C4-2B (cell line): Measurements from ENCODE around the gene RAB44.

Experiments used
- ZFX ChIP-seq: fragments of 450-650 bp; IDR thresholded peaks from 2 replicates; pipeline ENCODE4 v1.6.1; 2017
- TF ChIP-seq, protein P1 (sequence below): fragments of 450-650 bp; conservative IDR thresholded peaks from 2 replicates; pipeline ENCODE4 v1.5.1; 2017; ENCODE audit warnings: mild to moderate bottlenecking

DNA sequence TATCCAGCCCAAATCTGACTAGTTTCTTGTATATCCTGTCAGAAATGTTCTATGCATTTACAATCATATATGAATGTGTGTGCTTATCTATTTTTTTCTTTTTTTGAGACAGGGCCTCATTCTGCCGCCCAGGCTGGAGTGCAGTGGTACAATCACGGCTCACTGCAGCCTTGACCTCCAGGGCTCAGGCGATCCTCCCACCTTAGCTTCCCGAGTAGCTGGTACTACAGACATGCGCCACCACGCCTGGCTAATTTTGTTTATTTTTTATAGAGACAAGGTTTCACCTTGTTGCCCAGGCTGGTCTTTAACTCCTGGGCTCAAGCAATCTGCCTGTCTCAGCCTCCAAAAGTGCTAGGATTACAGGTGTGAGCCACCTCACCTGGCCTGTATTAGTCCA, 3.0 kb upstream of the RAB44 start:
- TF ChIP-seq, protein P1, sequence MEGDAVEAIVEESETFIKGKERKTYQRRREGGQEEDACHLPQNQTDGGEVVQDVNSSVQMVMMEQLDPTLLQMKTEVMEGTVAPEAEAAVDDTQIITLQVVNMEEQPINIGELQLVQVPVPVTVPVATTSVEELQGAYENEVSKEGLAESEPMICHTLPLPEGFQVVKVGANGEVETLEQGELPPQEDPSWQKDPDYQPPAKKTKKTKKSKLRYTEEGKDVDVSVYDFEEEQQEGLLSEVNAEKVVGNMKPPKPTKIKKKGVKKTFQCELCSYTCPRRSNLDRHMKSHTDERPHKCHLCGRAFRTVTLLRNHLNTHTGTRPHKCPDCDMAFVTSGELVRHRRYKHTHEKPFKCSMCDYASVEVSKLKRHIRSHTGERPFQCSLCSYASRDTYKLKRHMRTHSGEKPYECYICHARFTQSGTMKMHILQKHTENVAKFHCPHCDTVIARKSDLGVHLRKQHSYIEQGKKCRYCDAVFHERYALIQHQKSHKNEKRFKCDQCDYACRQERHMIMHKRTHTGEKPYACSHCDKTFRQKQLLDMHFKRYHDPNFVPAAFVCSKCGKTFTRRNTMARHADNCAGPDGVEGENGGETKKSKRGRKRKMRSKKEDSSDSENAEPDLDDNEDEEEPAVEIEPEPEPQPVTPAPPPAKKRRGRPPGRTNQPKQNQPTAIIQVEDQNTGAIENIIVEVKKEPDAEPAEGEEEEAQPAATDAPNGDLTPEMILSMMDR = no peak
- no peak for TF ChIP-seq ZFX
